DND-41 (cell line): ENCODE results near the gene CD93.

ENCODE experiments used
- CTCF ChIP-seq: IDR thresholded peaks from 2 replicates; pipeline ENCODE4 v1.5.1; 2012; ENCODE audit warnings: borderline replicate concordance, low read length, moderate library complexity, mild to moderate bottlenecking; ENCODE audit not compliant: poor library complexity, severe bottlenecking; ENCODE audit errors: extremely low read depth
- EZH2 ChIP-seq: IDR thresholded peaks from 3 replicates; pipeline ENCODE4 v1.6.1; 2012; ENCODE audit warnings: borderline replicate concordance, low read depth, mild to moderate bottlenecking, moderate library complexity, low read length, inconsistent platforms; ENCODE audit not compliant: severe bottlenecking

- no peak for TF ChIP-seq CTCF
- TF ChIP-seq EZH2: no peak
Measured at GRCh38 chr20:23032056-23032749, 53.9 kb downstream of the CD93 start.
